ENCODE results near the gene ZFP69B.

GRCh38 chr1:40405812-40406211 is 44.5 kb upstream of the ZFP69B start:
- TF ChIP-seq TAF1 (IDR thresholded peaks at IDR 0.05; ENCODE audit: low read depth, low read length) (no peak), POLR2A (IDR thresholded peaks at IDR 0.05; ENCODE audit: low read depth, low read length) (no peak)

Measured in GM12891 (cell line).